Naive thymus-derived CD4-positive, alpha-beta T cell (primary cell): ENCODE data around the gene CT83. TPM values are rescaled to one million over a fixed set of nuclear protein-coding genes. Genes with fewer than 3 reads are reported as not detected.

ENCODE experiments used
- ATAC-seq: fragments of 150-1000 bp; cut with Tn5 transposase; 2 replicates; pipeline ENCODE4 v1.10.0; 2021; ENCODE audit warnings: mild to moderate bottlenecking, moderate library complexity
- CTCF ChIA-PET: fragments of 350-600 bp; sonication (Branson Sonifier 250); formaldehyde crosslinking; loops from one replicate; lab custom pipeline; 2021; ENCODE audit warnings: antibody characterized with exemption; lab: Charles Lee
- POLR2A ChIA-PET: fragments of 350-600 bp; sonication (Branson Sonifier 250); formaldehyde crosslinking; loops from one replicate; lab custom pipeline; 2021; ENCODE audit warnings: antibody characterized with exemption, inconsistent platforms; lab: Charles Lee
- DNase-seq, 9 donors: peaks; one replicate each; pipeline versions ENCODE4 v3.0.0 to v3.0.0-alpha.2; 2020 to 2022; ENCODE audit warnings: mixed read lengths in 1 of 9
- H3K27ac ChIP-seq: one replicate; pipeline ENCODE4 v1.7.0; 2013; ENCODE audit warnings: mild to moderate bottlenecking, low read depth, low read length, moderate library complexity
- H3K27me3 ChIP-seq, 2 donors: one replicate each; pipeline ENCODE4 v1.7.0; 2013; ENCODE audit warnings: low read length in 2 of 2, mild to moderate bottlenecking in 2 of 2, moderate library complexity in 2 of 2; ENCODE audit not compliant: control insufficient read depth in 2 of 2, insufficient read depth in 2 of 2
- H3K36me3 ChIP-seq, 3 experiments: 1 replicate in 2 of 3; 2 replicates in 1 of 3; pipeline ENCODE4 v1.7.0; 2013; ENCODE audit warnings: low read length in 3 of 3, mild to moderate bottlenecking in 3 of 3, moderate library complexity in 1 of 3; ENCODE audit not compliant: insufficient read depth in 3 of 3, control insufficient read depth in 2 of 3
- H3K4me1 ChIP-seq, 2 donors: one replicate each; pipeline ENCODE4 v1.7.0; 2013; ENCODE audit warnings: low read length in 2 of 2, mild to moderate bottlenecking in 2 of 2, moderate library complexity in 1 of 2; ENCODE audit not compliant: control insufficient read depth in 2 of 2, insufficient read depth in 2 of 2
- H3K4me3 ChIP-seq: 2 replicates; pipeline ENCODE4 v1.7.0; 2013; ENCODE audit warnings: mild to moderate bottlenecking, low read length
- H3K9me3 ChIP-seq, 3 experiments: 1 replicate in 2 of 3; 2 replicates in 1 of 3; pipeline ENCODE4 v1.7.0; 2013; ENCODE audit warnings: low read length in 3 of 3; ENCODE audit not compliant: control insufficient read depth in 2 of 3
- H3K27ac Mint-ChIP-seq, 9 donors: one replicate each; pipeline ENCODE4 v1.8.0; 2020 to 2022; ENCODE audit warnings: mixed read lengths in 9 of 9, mild to moderate bottlenecking in 8 of 9, moderate library complexity in 5 of 9, inconsistent platforms in 2 of 9
- H3K27me3 Mint-ChIP-seq, 5 donors: one replicate each; pipeline ENCODE4 v1.8.0; 2021 to 2022; ENCODE audit warnings: mixed read lengths in 5 of 5, mild to moderate bottlenecking in 1 of 5
- H3K36me3 Mint-ChIP-seq, 5 donors: one replicate each; pipeline ENCODE4 v1.8.0; 2020 to 2022; ENCODE audit warnings: mixed read lengths in 5 of 5, mild to moderate bottlenecking in 3 of 5, inconsistent platforms in 1 of 5
- H3K4me1 Mint-ChIP-seq, 7 donors: one replicate each; pipeline ENCODE4 v1.8.0; 2020 to 2022; ENCODE audit warnings: mixed read lengths in 7 of 7, mild to moderate bottlenecking in 3 of 7, inconsistent platforms in 1 of 7
- H3K4me3 Mint-ChIP-seq, 10 donors: one replicate each; pipeline ENCODE4 v1.8.0; 2020 to 2022; ENCODE audit warnings: mild to moderate bottlenecking in 10 of 10, mixed read lengths in 10 of 10, moderate library complexity in 6 of 10, inconsistent platforms in 2 of 10
- H3K9me3 Mint-ChIP-seq, 11 donors: one replicate each; pipeline ENCODE4 v1.8.0; 2020 to 2022; ENCODE audit warnings: mixed read lengths in 11 of 11, mild to moderate bottlenecking in 4 of 11, inconsistent platforms in 1 of 11, moderate library complexity in 1 of 11
- intact Hi-C, 2 donors: fragments of 100-400 bp; cut with micrococcal nuclease; formaldehyde crosslinking; loops; one replicate each; pipeline ENCODE4 v1.15.1; 2023
- polyA plus RNA-seq, 2 donors: library from polyadenylated mRNA; unstranded; fragments of 300-500 nt; fragmentation: Illumina TruSeq; gene quantifications; one replicate each; pipeline ENCODE4 v1.2.3, GENCODE V29; 2021
- total RNA-seq, 6 experiments: library from RNA in 5 of 6; stranded (reverse) in 5 of 6; gene quantifications; 1 replicate in 5 of 6; 2 replicates in 1 of 6; pipeline ENCODE4 v1.2.3 and lab custom pipeline; 2021 to 2026

CT83 gene
- not detected for total RNA-seq
- polyA plus RNA-seq: not detected
- not detected for total RNA-seq (lab: John Stamatoyannopoulos, UW)

DNA sequence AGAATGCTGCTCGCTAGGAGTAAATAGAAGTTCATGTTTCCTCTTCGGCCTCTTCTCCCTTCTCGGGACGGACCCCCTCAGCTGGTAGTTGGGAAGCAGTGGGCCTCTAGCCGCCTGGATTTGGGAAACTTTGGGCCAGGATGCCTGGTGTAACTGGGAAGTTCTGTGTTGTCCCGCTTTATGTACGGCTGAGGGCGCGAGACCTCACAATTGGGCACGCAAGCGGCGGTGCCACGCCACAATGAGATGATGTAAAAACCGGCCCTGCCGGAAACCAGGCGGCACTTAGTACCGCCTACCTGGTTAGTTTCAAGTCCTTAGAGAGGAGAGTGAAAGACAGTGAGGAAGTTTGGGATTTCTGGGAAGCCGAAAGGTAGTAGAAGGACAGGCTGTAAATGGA is at the start of gene CT83:
Gene CT83 (minus strand): TSS at position 155 of the 400 bp plus-strand sequence. CDS start 120 bp downstream, at position 35.
- ChIA-PET CTCF (no interaction called here), POLR2A (no interaction called here)
- no peaks in the 10 kb centered on the region for H3K36me3 ChIP-seq
- Mint-ChIP-seq H3K36me3 (no peaks in the 10 kb centered on the region), H3K9me3 (peaks cover 0 to 5% (median 0%) of the 10 kb centered on the region in 11 donors), H3K4me1 (no peaks in the 10 kb centered on the region), H3K27me3 (no peaks in the 10 kb centered on the region), H3K4me3 (no peak within 1 kb of the TSS), H3K27ac (no peak within 1 kb of the TSS)
- no peak within 1 kb of the TSS for H3K27ac ChIP-seq
- DNase-seq (no peak), ATAC-seq (no peak)
- H3K4me3 ChIP-seq: no peak within 1 kb of the TSS
- intact Hi-C loops: no loop called here
- H3K4me1 ChIP-seq: no peaks in the 10 kb centered on the region
- no peaks in the 10 kb centered on the region for H3K9me3 ChIP-seq
- no peaks in the 10 kb centered on the region for H3K27me3 ChIP-seq

DNA sequence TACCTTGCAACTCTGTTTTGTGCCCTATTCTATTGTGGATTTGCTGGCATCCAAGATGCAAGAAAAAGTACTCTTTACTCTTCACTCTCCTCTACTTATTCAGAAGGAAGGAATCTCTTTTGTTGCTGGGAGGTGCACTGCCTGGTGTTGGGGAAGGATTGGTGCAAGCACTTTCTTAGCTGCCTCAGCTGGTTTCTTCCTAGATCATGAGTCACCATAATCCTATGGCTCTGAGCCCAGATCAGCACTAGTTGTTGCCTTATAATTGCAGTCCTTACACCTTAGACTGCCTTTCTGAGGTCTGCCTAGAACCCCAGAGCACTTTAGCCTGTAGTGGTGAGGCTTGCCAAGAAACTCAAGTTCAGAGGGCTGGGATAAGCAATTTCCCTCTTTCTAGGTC is 37.0 kb upstream of the CT83 start:
- H3K4me3 Mint-ChIP-seq: no peak overlapping the region
- Histone ChIP-seq H3K27me3 (no peaks in the 10 kb centered on the region), H3K27ac (no peak overlapping the region), H3K9me3 (no peaks in the 10 kb centered on the region), H3K4me1 (no peaks in the 10 kb centered on the region), H3K4me3 (no peak overlapping the region), H3K36me3 (no peaks in the 10 kb centered on the region)
- H3K4me1 Mint-ChIP-seq: no peaks in the 10 kb centered on the region
- POLR2A ChIA-PET: no interaction called here
- ATAC-seq (no peak), DNase-seq (no peak)
- CTCF ChIA-PET: no interaction called here
- intact Hi-C loops: no loop called here
- no peak overlapping the region for H3K27ac Mint-ChIP-seq
- peaks cover 0 to 4% (median 0%) of the 10 kb centered on the region in 11 donors for H3K9me3 Mint-ChIP-seq
- H3K27me3 Mint-ChIP-seq: no peaks in the 10 kb centered on the region
- H3K36me3 Mint-ChIP-seq: no peaks in the 10 kb centered on the region

DNA sequence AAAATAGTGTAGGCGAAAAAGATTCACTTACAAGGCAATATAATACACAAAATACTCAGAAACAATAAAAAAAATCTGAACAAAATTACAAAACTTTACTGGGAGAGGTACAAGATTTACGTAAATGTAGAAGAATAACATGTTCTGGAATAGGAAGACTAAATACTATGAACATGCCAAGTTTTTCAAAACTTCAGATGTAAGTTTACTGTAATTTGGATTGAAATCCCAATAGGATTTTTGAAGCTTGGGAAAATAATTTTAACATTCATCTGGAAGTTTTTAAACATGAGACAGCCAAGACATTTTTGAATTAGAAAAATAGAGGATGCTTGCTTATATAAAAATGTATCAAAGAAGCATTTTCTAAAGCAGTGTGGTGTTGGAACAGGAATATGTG is 30.5 kb upstream of the CT83 start:
- H3K4me1 Mint-ChIP-seq: no peaks in the 10 kb centered on the region

DNA sequence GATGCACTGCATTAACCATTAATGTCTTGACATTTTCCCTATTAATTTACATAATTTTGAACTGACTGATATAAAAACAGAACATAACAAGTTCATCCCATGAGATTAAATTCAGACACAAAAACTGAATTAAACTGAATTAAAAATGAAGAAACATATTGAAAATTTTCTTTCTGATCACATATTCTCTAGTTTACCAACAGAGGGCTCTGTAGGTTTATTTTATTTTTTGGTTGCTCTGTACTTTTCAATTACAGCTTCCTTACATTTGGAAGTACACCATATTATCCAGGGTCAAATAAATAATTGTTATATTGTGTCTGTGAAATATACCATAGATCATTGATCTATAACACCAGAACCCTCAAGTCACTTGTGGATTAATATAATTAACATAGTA is 27.3 kb upstream of the CT83 start:
- no peak for ATAC-seq
- Histone ChIP-seq H3K27ac (no peak overlapping the region), H3K9me3 (no peaks in the 10 kb centered on the region), H3K4me3 (no peak overlapping the region), H3K36me3 (no peaks in the 10 kb centered on the region), H3K27me3 (no peaks in the 10 kb centered on the region), H3K4me1 (no peaks in the 10 kb centered on the region)
- intact Hi-C loops: no loop called here
- CTCF ChIA-PET: no interaction called here
- Mint-ChIP-seq H3K27me3 (no peaks in the 10 kb centered on the region), H3K36me3 (no peaks in the 10 kb centered on the region), H3K27ac (no peak overlapping the region), H3K4me3 (no peak overlapping the region), H3K9me3 (peaks cover 0 to 6% (median 0%) of the 10 kb centered on the region in 11 donors), H3K4me1 (no peaks in the 10 kb centered on the region)
- DNase-seq: no peak
- POLR2A ChIA-PET: no interaction called here

More for the DNA sequence above, 30.5 kb upstream of the CT83 start:
- no peaks in the 10 kb centered on the region for H3K36me3 ChIP-seq
- H3K4me3 ChIP-seq: no peak overlapping the region
- ChIA-PET POLR2A (no interaction called here), CTCF (no interaction called here)
- H3K27me3 Mint-ChIP-seq: no peaks in the 10 kb centered on the region
- H3K9me3 ChIP-seq: no peaks in the 10 kb centered on the region
- no peaks in the 10 kb centered on the region for H3K36me3 Mint-ChIP-seq
- peaks cover 0 to 4% (median 0%) of the 10 kb centered on the region in 11 donors for H3K9me3 Mint-ChIP-seq
- no peak for ATAC-seq
- H3K27ac ChIP-seq: no peak overlapping the region
- no peaks in the 10 kb centered on the region for H3K27me3 ChIP-seq
- H3K27ac Mint-ChIP-seq: no peak overlapping the region
- no peak overlapping the region for H3K4me3 Mint-ChIP-seq
- DNase-seq: no peak
- intact Hi-C loops: no loop called here
- H3K4me1 ChIP-seq: no peaks in the 10 kb centered on the region

- Mint-ChIP-seq H3K4me1 (no peaks in the 10 kb centered on the region), H3K27ac (no peak overlapping the region), H3K9me3 (peaks cover 0 to 12% (median 0%) of the 10 kb centered on the region in 11 donors), H3K4me3 (no peak overlapping the region), H3K36me3 (no peaks in the 10 kb centered on the region), H3K27me3 (no peaks in the 10 kb centered on the region)
- ATAC-seq (no peak), DNase-seq (no peak)
- Histone ChIP-seq H3K9me3 (no peaks in the 10 kb centered on the region), H3K4me3 (no peak overlapping the region), H3K27me3 (no peaks in the 10 kb centered on the region), H3K4me1 (no peaks in the 10 kb centered on the region), H3K27ac (no peak overlapping the region), H3K36me3 (no peaks in the 10 kb centered on the region)
- ChIA-PET CTCF (no interaction called here), POLR2A (no interaction called here)
- intact Hi-C loops: no loop called here
These were observed 17.3 kb upstream of the CT83 start for GRCh38 chrX:116480059-116480458.

- H3K9me3 ChIP-seq: no peaks in the 10 kb centered on the region
- no peaks in the 10 kb centered on the region for H3K36me3 Mint-ChIP-seq
- H3K4me1 Mint-ChIP-seq: no peaks in the 10 kb centered on the region
- no peaks in the 10 kb centered on the region for H3K4me1 ChIP-seq
- no peak overlapping the region for H3K4me3 Mint-ChIP-seq
- ChIA-PET CTCF (no interaction called here), POLR2A (no interaction called here)
- H3K27me3 ChIP-seq: no peaks in the 10 kb centered on the region
- no peak overlapping the region for H3K27ac Mint-ChIP-seq
- H3K4me3 ChIP-seq: no peak overlapping the region
- H3K9me3 Mint-ChIP-seq: peaks cover 0 to 1% (median 0%) of the 10 kb centered on the region in 11 donors
- ATAC-seq: no peak
- H3K36me3 ChIP-seq: no peaks in the 10 kb centered on the region
- H3K27me3 Mint-ChIP-seq: no peaks in the 10 kb centered on the region
- intact Hi-C loops: no loop called here
- no peak overlapping the region for H3K27ac ChIP-seq
- no peak for DNase-seq
These were observed 13.6 kb downstream of the CT83 start for GRCh38 chrX:116449156-116449555.

GRCh38 chrX:116436358-116436816 is 26.4 kb downstream of the CT83 start, which contains the start of gene SLC6A14:
Gene SLC6A14 (plus strand): TSS chrX:116436606. CDS start chrX:116436710, 104 bp downstream.
- Mint-ChIP-seq H3K4me1 (no peaks in the 10 kb centered on the region), H3K36me3 (no peaks in the 10 kb centered on the region), H3K27ac (no peak within 1 kb of the TSS), H3K27me3 (no peaks in the 10 kb centered on the region), H3K9me3 (peaks cover 0 to 7% (median 2%) of the 10 kb centered on the region in 11 donors), H3K4me3 (no peak within 1 kb of the TSS)
- CTCF ChIA-PET: no interaction called here
- DNase-seq (no peak), ATAC-seq (no peak)
- Histone ChIP-seq H3K4me1 (no peaks in the 10 kb centered on the region), H3K27ac (no peak within 1 kb of the TSS), H3K27me3 (no peaks in the 10 kb centered on the region), H3K9me3 (no peaks in the 10 kb centered on the region), H3K4me3 (no peak within 1 kb of the TSS), H3K36me3 (no peaks in the 10 kb centered on the region)
- intact Hi-C loops: no loop called here
- POLR2A ChIA-PET: no interaction called here
